Motor neuron (in vitro differentiated cells): ENCODE data around the gene DUOXA2. TPM values are rescaled to one million over a fixed set of nuclear protein-coding genes. Genes with fewer than 3 reads are reported as not detected.

Experiments
- ATAC-seq, 8 experiments: fragments of 200-7000 bp; cut with Tn5 transposase; replicated peaks in 6 of 8; 2 replicates each; pipeline ENCODE4 v1.8.0; 2021; ENCODE audit warnings: mild to moderate bottlenecking in 8 of 8, moderate library complexity in 8 of 8
- H3K27ac ChIP-seq, 2 donors: fragments of 250-450 bp; sonication (Bioruptor Pico); 2 replicates each; pipeline ENCODE4 v1.9.0; 2021; ENCODE audit warnings: antibody characterized with exemption in 2 of 2, mild to moderate bottlenecking in 2 of 2, moderate library complexity in 1 of 2
- H3K4me1 ChIP-seq, 2 donors: fragments of 250-450 bp; sonication (Bioruptor Pico); replicated peaks in 1 of 2; 2 replicates each; pipeline ENCODE4 v1.6.1; 2021; ENCODE audit warnings: antibody characterized with exemption in 2 of 2, mild to moderate bottlenecking in 2 of 2, moderate library complexity in 1 of 2
- H3K4me3 ChIP-seq, 5 donors: fragments of 250-450 bp; sonication (Bioruptor Pico); 2 replicates each; pipeline ENCODE4 v1.9.0; 2021; ENCODE audit warnings: antibody characterized with exemption in 5 of 5, mild to moderate bottlenecking in 5 of 5, moderate library complexity in 4 of 5
- WGBS, 10 experiments: fragments of 450-650 bp; shearing (Covaris generic); methylation state at CpG; one replicate each; pipeline ENCODE4 v1.0.0; 2022; 5-methylcytosine and 5-hydroxymethylcytosine counted together
- in situ Hi-C, 9 experiments: fragments of 400-800 bp; cut with MboI; loops; one replicate each; pipeline ENCODE4 v1.15.0; 2021; ENCODE audit warnings: low sequenced_read_pairs in 9 of 9, low pct_unique_long_range_greater_than_20kb in 2 of 9; ENCODE audit not compliant: unreplicated experiment in 9 of 9
- total RNA-seq, 8 experiments: library from RNA; unstranded; fragments of 300-600 nt; gene quantifications; 2 replicates each; pipeline versions ENCODE4 v1.2.3 to v1.2.4, GENCODE V29; 2022

DUOXA2 gene
- total RNA-seq, 8 experiments from 2014 or later, result 0.05 to 0.85 (median 0.33) TPM; not detected in 4

DNA sequence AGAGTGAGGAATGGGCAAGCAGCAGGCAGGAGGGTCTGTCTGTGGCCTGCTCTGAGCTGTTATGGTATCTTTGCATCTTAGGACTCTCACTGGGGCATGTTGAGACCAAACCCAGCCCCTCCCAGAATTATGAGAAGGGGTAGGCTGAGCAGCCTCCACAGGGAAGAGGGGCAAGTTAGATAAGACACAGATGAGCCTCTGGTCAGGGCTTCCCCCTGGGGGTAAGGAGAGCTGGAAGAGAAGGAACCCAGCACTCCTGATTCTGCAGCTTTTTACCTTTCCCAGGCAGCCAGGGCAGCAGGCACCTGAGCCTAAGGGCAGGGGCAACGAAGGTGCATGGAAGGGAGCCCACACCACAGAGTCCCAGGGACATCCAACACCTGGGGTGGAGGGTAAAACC, 34.9 kb downstream of the DUOXA2 start:
- Histone ChIP-seq H3K27ac (no peak overlapping the region), H3K4me1 (no peaks in the 10 kb centered on the region), H3K4me3 (no peak overlapping the region)
- 67 to 86% (median 80%) methylated on average over 1 of the region's 1 CpG; no CpG with 5 or more reads in 7 of the 10 experiments for WGBS, 10 experiments
- in situ Hi-C loops, result no loop called here
- no peak for ATAC-seq

- no peaks in the 10 kb centered on the region for H3K4me1 ChIP-seq
- no peak for ATAC-seq
- WGBS, 10 experiments, result 50 to 100% (median 100%) methylated on average over 1 of the region's 6 CpGs; no CpG with 5 or more reads in 7 of the 10 experiments
- H3K4me3 ChIP-seq, result no peak overlapping the region
- in situ Hi-C loops, result loop anchor here in 3 of 9 experiments (25.0 kb wide), 2 partner anchors 237 to 262 kb away; partner anchors contain the start of gene GATM (in 2 of the 3)
- H3K27ac ChIP-seq, result no peak overlapping the region
Observed at GRCh38 chr15:45150481-45150880, 36.4 kb downstream of the DUOXA2 start.

GRCh38 chr15:45150997-45151396, 36.9 kb downstream of the DUOXA2 start:
- H3K4me3 ChIP-seq, result no peak overlapping the region
- 80 to 100% (median 89%) methylated on average over 1 to 6 of the region's 6 CpGs; no CpG with 5 or more reads in 4 of the 10 experiments for WGBS, 10 experiments
- H3K4me1 ChIP-seq, result no peaks in the 10 kb centered on the region
- in situ Hi-C loops, result loop anchor here in 3 of 9 experiments (25.0 kb wide), 2 partner anchors 236 to 261 kb away; partner anchors contain the start of gene GATM (in 2 of the 3)
- no peak overlapping the region for H3K27ac ChIP-seq
- no peak for ATAC-seq

GRCh38 chr15:45151998-45152828, 38.1 kb downstream of the DUOXA2 start:
- WGBS, 10 experiments, result 60 to 92% (median 87%) methylated on average over 1 to 5 of the region's 36 CpGs; no CpG with 5 or more reads in 4 of the 10 experiments

GRCh38 chr15:45155739-45156138, 41.6 kb downstream of the DUOXA2 start:
- H3K27ac ChIP-seq, result no peak overlapping the region
- H3K4me3 ChIP-seq, result no peak overlapping the region
- no peak for ATAC-seq
- H3K4me1 ChIP-seq, result peaks cover 12 to 13% of the 10 kb centered on the region in 2 donors
- WGBS, 10 experiments, result 44 to 100% (median 90%) methylated on average over 2 to 6 of the region's 8 CpGs; no CpG with 5 or more reads in 1 of the 10 experiments
- in situ Hi-C loops, result loop anchor here in 3 of 9 experiments (25.0 kb wide), 2 partner anchors 232 to 257 kb away; partner anchors contain the start of gene GATM (in 2 of the 3)

More at GRCh38 chr15:45151998-45152828, 38.1 kb downstream of the DUOXA2 start:
- in situ Hi-C loops, result loop anchor here in 3 of 9 experiments (25.0 kb wide), 2 partner anchors 235 to 260 kb away; partner anchors contain the start of gene GATM (in 2 of the 3)
- no peak overlapping the region for H3K4me3 ChIP-seq
- H3K4me1 ChIP-seq, result peaks cover under 1 to 3% of the 10 kb centered on the region in 2 donors
- no peak overlapping the region for H3K27ac ChIP-seq
- no peak for ATAC-seq

GRCh38 chr15:45156744-45157455, 42.8 kb downstream of the DUOXA2 start:
- in situ Hi-C loops, result loop anchor here in 3 of 9 experiments (25.0 kb wide), 2 partner anchors 230 to 255 kb away; partner anchors contain the start of gene GATM (in 2 of the 3)
- ATAC-seq, result peak in 2 of 8 experiments; percentile 12 to 55
- no peak overlapping the region for H3K27ac ChIP-seq
- no peak overlapping the region for H3K4me3 ChIP-seq
- 0 to 90% (median 62%) methylated on average over 1 to 6 of the region's 7 CpGs; no CpG with 5 or more reads in 3 of the 10 experiments for WGBS, 10 experiments
- peaks cover 12 to 13% of the 10 kb centered on the region in 2 donors for H3K4me1 ChIP-seq

DNA sequence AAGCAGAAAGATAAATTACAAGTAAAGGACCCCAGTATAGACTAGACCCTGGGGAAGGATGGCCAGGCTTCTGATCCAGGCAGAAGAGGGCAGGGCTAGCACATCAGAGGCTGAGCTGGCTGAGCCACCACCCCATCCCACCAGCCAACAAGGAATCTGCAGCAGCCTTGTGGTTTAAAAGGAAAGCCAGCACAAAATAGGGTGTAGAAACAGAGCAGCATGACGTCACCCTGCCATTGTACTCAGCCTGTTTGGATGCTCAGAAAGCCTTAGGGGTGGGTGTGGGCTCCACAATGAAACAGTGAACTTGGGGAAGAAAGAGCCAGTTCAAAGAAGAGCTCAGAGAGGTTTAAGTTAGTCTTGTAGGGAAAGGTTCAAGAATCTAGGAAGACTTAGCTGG, 43.8 kb downstream of the DUOXA2 start:
- peaks cover 12 to 13% of the 10 kb centered on the region in 2 donors for H3K4me1 ChIP-seq
- in situ Hi-C loops, result loop anchor here in 3 of 9 experiments (25.0 kb wide), 2 partner anchors 229 to 254 kb away; partner anchors contain the start of gene GATM (in 2 of the 3)
- WGBS, 10 experiments, result 0% methylated on average over 1 of the region's 1 CpG; no CpG with 5 or more reads in 6 of the 10 experiments
- no peak overlapping the region for H3K4me3 ChIP-seq
- ATAC-seq, result peak; percentile 68 to 94 (median 88)
- no peak overlapping the region for H3K27ac ChIP-seq

GRCh38 chr15:45161666-45162065, 47.5 kb downstream of the DUOXA2 start:
- Histone ChIP-seq H3K4me1 (peaks cover 26% of the 10 kb centered on the region in 2 donors), H3K27ac (no peak overlapping the region), H3K4me3 (no peak overlapping the region)
- 90 to 100% (median 100%) methylated on average over 1 to 2 of the region's 14 CpGs; no CpG with 5 or more reads in 7 of the 10 experiments for WGBS, 10 experiments
- no peak for ATAC-seq
- in situ Hi-C loops, result loop anchor here in 3 of 9 experiments (25.0 kb wide), 2 partner anchors 226 to 251 kb away; partner anchors contain the start of gene GATM (in 2 of the 3)

DNA sequence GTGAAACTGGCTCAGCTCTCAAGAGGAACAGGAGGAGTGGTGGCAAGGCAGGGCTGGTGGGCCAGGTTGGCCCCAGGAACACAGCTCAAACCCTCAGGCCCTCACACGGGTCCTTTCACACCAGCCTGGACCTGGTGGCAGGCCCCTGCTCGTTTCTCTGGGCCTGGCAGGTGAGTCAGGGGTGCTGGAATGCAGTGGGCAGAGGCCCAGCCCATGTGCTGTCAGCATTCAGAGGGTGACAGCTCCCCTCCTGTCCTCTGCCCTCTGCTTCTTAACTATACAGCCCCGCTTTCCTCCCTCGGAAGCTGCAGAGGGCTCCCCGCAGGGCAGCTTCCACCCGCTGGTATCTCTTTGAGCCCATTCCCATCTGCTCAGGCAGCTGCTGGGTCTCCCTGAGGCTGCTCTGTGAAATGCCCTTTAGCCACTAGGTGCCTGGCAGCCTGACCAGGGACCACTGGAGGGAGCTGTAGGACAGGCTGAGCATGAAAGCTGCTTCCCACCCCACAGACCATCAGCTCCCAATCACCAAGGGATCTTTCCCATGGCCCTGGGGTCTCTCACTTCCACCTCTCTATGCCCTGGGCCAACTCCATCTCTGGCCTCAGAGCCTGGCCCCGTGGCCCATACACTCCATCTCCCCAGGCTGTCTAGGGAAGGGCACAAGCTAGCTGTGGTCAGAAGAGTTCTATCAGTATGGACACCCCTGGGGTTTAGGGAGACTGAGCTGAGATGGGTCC, 48.8 kb downstream of the DUOXA2 start:
- WGBS, 10 experiments, result 0 to 30% (median 7%) methylated on average over 1 to 4 of the region's 7 CpGs; no CpG with 5 or more reads in 3 of the 10 experiments
- no peak overlapping the region for H3K4me3 ChIP-seq
- ATAC-seq, result peak; percentile 42 to 74 (median 56)
- H3K27ac ChIP-seq, result no peak overlapping the region
- in situ Hi-C loops, result loop anchor here in 3 of 9 experiments (25.0 kb wide), 2 partner anchors 224 to 249 kb away; partner anchors contain the start of gene GATM (in 2 of the 3)
- H3K4me1 ChIP-seq, result peaks cover 18 to 22% of the 10 kb centered on the region in 2 donors

DNA sequence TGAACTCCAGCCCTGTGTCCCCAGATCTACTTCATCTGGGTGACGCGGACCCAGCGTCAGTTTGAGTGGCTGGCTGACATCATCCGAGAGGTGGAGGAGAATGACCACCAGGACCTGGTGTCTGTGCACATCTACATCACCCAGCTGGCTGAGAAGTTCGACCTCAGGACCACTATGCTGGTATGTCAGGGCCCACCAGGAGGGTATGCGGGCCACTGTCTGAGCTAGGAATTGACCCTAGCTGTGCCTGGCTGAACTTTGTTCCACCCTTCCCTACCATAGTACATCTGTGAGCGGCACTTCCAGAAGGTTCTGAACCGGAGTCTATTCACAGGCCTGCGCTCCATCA, 49.4 kb downstream of the DUOXA2 start:
- 51 to 100% (median 99%) methylated on average over 1 to 6 of the region's 9 CpGs; no CpG with 5 or more reads in 2 of the 10 experiments for WGBS, 10 experiments
- Histone ChIP-seq H3K27ac (no peak overlapping the region), H3K4me1 (peaks cover 13 to 23% of the 10 kb centered on the region in 2 donors), H3K4me3 (no peak overlapping the region)
- no peak for ATAC-seq
- in situ Hi-C loops, result loop anchor here in 3 of 9 experiments (25.0 kb wide), 2 partner anchors 224 to 249 kb away; partner anchors contain the start of gene GATM (in 2 of the 3)

DNA sequence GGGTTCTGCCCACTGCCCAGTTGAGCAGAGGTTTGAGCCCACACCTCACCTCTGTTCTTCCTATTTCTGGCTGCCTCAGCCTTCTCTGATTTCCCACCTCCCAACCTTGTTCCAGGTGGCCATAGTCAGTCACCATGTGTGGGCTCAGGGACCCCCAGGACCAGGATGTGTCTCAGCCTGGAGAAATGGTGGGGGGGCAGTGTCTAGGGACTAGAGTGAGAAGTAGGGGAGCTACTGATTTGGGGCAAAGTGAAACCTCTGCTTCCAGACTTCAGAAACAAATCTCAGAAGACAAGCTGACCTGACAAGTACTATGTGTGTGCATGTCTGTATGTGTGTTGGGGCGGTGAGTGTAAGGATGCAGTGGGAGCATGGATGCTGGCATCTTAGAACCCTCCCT, 50.8 kb downstream of the DUOXA2 start:
- Histone ChIP-seq H3K4me3 (no peak overlapping the region), H3K4me1 (peaks cover 23 to 37% of the 10 kb centered on the region in 2 donors), H3K27ac (no peak overlapping the region)
- in situ Hi-C loops, result loop anchor here in 3 of 9 experiments (25.0 kb wide), 2 partner anchors 222 to 247 kb away; partner anchors contain the start of gene GATM (in 2 of the 3)
- no peak for ATAC-seq
- 100% methylated on average over 1 of the region's 1 CpG; no CpG with 5 or more reads in 6 of the 10 experiments for WGBS, 10 experiments
